Spinal cord (tissue), 10 donors: ENCODE data around the gene RELB. TPM values are rescaled to one million over a fixed set of nuclear protein-coding genes. Genes with fewer than 3 reads are reported as not detected.
"Not testable (repeated sequence)": the region's sequence is repeated elsewhere in the genome, so short reads cannot be mapped to it uniquely, and the experiment has no call there.

Experiments
- DNase-seq, 6 donors: peaks; one replicate each; pipeline versions ENCODE4 v3.0.0 to v3.0.0-alpha.2; 2013 to 2015; ENCODE audit warnings: low spot score in 6 of 6, low read depth in 4 of 6
- H3K27ac ChIP-seq: one replicate; pipeline ENCODE4 v1.5.1; 2013; ENCODE audit warnings: low read depth, low read length, control low read depth
- H3K27me3 ChIP-seq: one replicate; pipeline ENCODE4 v1.6.1; 2013; ENCODE audit warnings: low read length; ENCODE audit not compliant: control insufficient read depth, insufficient read depth
- H3K36me3 ChIP-seq: one replicate; pipeline ENCODE4 v1.6.1; 2013; ENCODE audit warnings: low read length; ENCODE audit not compliant: control insufficient read depth, insufficient read depth
- H3K4me1 ChIP-seq: one replicate; pipeline ENCODE4 v1.6.1; 2013; ENCODE audit warnings: low read length; ENCODE audit not compliant: control insufficient read depth, insufficient read depth
- H3K4me3 ChIP-seq: one replicate; pipeline ENCODE4 v1.5.1; 2013; ENCODE audit warnings: low read depth, low read length, control low read depth
- H3K9me3 ChIP-seq: one replicate; pipeline ENCODE4 v1.6.1; 2013; ENCODE audit warnings: low read length; ENCODE audit not compliant: control insufficient read depth, insufficient read depth
- WGBS: methylation state at CpG from one replicate; pipeline ENCODE4 v1.1.5; 2013; ENCODE audit warnings: missing lambda C conversion rate; ENCODE audit not compliant: insufficient coverage; 5-methylcytosine and 5-hydroxymethylcytosine counted together
- polyA plus RNA-seq, 2 donors: library from polyadenylated mRNA; unstranded; fragments of 120-200 nt; gene quantifications; one replicate each; pipeline ENCODE4 v1.2.1, GENCODE V29; 2013; ENCODE audit not compliant: insufficient read length in 2 of 2
- total RNA-seq, 2 donors: library from RNA; depleted of rRNA in 1 of 2; stranded (reverse); fragments of 120-200 nt in 1 of 2; fragments of >200 nt in 1 of 2; gene quantifications; one replicate each; pipeline versions ENCODE4 v1.2.3 to v1.2.4, GENCODE V29; 2013 to 2014
- donor health status: healthy.

Gene RELB
- total and polyA plus RNA-seq, 4 donors: 2.4 to 4.0 (median 3.4) TPM

DNA sequence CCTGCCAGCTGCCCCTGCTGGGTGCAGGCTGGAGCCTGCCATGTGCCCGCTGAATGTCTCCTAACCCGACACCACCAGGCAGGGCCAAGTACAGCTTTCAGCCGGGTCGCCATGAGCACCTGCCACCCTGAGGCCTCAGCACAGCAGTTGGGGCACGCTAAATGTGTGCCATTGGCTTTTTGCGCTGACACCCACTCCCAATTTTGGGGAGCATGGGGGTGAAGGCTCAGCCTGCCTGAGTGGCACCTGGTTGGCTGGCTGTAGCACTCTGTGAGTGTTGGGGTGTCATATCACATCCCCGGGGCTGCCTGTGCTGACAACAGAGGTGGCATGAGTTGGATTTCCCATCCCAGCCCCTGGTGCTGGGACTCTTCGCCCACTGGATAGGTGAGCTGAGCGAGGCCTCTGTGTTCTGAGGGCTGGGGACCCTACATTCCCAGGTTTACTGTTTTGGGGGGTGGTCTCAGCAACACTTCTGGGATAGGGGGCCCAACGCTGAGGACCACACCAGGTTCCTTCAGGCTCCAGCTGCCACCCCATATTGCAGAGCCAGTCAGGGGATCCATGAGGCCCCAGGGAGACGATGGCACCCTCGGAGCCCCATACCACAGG is 7.2 kb upstream of the RELB start:
- no peak overlapping the region for H3K4me3 ChIP-seq
- peaks cover 2% of the 10 kb centered on the region for H3K4me1 ChIP-seq
- H3K27me3 ChIP-seq: no peaks in the 10 kb centered on the region
- no peak overlapping the region for H3K27ac ChIP-seq
- H3K9me3 ChIP-seq: no peaks in the 10 kb centered on the region
- H3K36me3 ChIP-seq: peaks cover 61% of the 10 kb centered on the region
- 91% methylated on average over 11 of the region's 12 CpGs for WGBS
- no peak for DNase-seq

GRCh38 chr19:44998025-44998424 is 3.2 kb upstream of the RELB start:
- Histone ChIP-seq H3K36me3 (peaks cover 22% of the 10 kb centered on the region), H3K9me3 (no peaks in the 10 kb centered on the region), H3K4me3 (no peak overlapping the region), H3K27ac (no peak overlapping the region), H3K4me1 (peaks cover 18% of the 10 kb centered on the region), H3K27me3 (no peaks in the 10 kb centered on the region)
- no peak for DNase-seq
- 90% methylated on average over 4 of the region's 4 CpGs for WGBS

- 65% methylated on average over 6 of the region's 12 CpGs for WGBS
- not testable (repeated sequence) for H3K9me3 ChIP-seq, H3K36me3 ChIP-seq, H3K27me3 ChIP-seq, DNase-seq, H3K27ac ChIP-seq, H3K4me3 ChIP-seq
- peaks cover 19% of the 10 kb centered on the region for H3K4me1 ChIP-seq
Measured at GRCh38 chr19:44999131-44999925, 1.9 kb upstream of the RELB start.

- not testable (repeated sequence) for DNase-seq, H3K4me3 ChIP-seq, H3K9me3 ChIP-seq, H3K27me3 ChIP-seq, H3K36me3 ChIP-seq
- peaks cover 19% of the 10 kb centered on the region for H3K4me1 ChIP-seq
- 80% methylated on average over 11 of the region's 19 CpGs for WGBS
- H3K27ac ChIP-seq: peak overlapping the region; percentile 57
Measured at GRCh38 chr19:45000665-45001064, 599 bp upstream of the RELB start.

DNA sequence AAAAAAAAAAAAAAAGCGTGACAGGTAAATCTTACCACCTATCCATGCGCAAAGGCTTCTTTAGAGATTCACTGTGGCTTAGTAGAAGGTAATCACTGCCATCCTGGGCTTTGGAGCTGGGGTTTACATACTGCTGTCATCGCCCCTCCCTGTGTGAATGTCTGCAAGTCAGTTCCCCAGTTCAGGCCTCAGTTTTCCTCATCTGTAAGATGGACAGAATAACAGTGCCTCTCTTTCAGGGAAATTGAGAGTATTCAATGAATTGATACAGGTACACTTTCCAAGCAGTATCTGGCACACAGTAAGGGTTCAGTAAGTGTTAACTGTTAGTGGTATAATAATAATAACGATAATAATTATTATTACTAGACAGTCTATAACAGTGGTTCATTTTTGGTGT is 2.2 kb downstream of the RELB start:
- Histone ChIP-seq H3K9me3 (no peaks in the 10 kb centered on the region), H3K27me3 (peaks cover 4% of the 10 kb centered on the region), H3K4me3 (no peak overlapping the region), H3K36me3 (peaks cover 2% of the 10 kb centered on the region), H3K4me1 (peaks cover 19% of the 10 kb centered on the region), H3K27ac (no peak overlapping the region)
- DNase-seq: no peak
- WGBS: 100% methylated on average over 1 of the region's 4 CpGs

DNA sequence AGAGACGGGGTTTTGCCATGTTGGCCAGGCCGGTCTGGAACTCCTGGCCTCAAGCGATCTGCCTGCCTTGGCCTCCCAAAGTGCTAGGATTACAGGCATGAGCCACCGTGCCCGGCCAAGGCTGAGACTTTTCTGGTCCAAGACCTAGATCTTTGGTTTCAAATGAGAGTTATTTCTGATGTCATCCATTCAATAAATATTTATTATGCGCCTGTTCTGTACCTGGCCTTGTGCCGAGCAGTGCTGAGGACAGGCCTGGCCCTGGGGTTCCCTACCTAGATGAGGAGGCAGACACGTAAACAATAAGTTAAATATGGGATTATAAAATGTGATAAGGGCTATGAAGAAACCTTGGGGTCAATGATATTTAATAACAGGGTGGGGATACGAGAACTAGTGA is 4.5 kb downstream of the RELB start:
- DNase-seq: no peak
- peaks cover 4% of the 10 kb centered on the region for H3K27me3 ChIP-seq
- no peaks in the 10 kb centered on the region for H3K9me3 ChIP-seq
- WGBS: 91% methylated on average over 6 of the region's 9 CpGs
- no peak overlapping the region for H3K27ac ChIP-seq
- peaks cover 3% of the 10 kb centered on the region for H3K36me3 ChIP-seq
- H3K4me1 ChIP-seq: peaks cover 18% of the 10 kb centered on the region
- no peak overlapping the region for H3K4me3 ChIP-seq

- Histone ChIP-seq H3K9me3 (no peaks in the 10 kb centered on the region), H3K4me1 (no peaks in the 10 kb centered on the region), H3K4me3 (no peak overlapping the region), H3K27me3 (peaks cover 4% of the 10 kb centered on the region), H3K36me3 (peaks cover 3% of the 10 kb centered on the region), H3K27ac (no peak overlapping the region)
- no peak for DNase-seq
- WGBS: 54% methylated on average over 7 of the region's 10 CpGs
Measured at GRCh38 chr19:45008552-45008951, 7.3 kb downstream of the RELB start.

DNA sequence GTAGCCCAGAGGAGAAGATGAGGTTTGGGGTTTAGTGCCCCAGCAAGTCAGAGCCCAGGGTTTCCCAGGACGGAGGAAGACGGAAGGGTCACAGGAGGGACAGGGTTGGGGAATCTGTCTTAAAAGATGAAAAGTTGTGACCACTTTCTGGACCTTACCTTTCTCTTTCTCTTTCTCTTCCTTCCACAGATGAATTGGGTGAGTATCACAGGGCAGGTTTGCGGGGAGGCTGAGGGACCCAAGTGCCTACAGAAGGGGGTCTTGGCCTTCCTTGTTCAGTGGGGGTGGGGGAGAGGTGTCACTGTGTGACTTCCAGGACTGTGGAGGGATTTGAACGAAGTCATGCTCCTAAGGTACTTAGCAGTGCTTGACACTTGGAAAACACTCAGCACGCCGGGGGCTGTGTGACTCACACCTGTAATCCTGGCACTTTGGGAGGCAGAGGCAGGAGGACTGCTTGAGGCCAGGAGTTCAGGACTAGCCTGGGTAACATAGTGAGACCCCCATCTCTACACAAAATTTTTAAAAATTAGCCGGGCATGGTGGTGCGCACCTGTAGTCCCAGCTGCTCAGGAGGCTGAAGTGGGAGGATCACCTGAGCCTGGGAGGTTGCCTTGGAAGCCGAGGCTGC is 8.5 kb downstream of the RELB start:
- H3K4me3 ChIP-seq: no peak overlapping the region
- peaks cover 4% of the 10 kb centered on the region for H3K27me3 ChIP-seq
- H3K4me1 ChIP-seq: no peaks in the 10 kb centered on the region
- DNase-seq: no peak
- no peaks in the 10 kb centered on the region for H3K9me3 ChIP-seq
- peaks cover 3% of the 10 kb centered on the region for H3K36me3 ChIP-seq
- H3K27ac ChIP-seq: no peak overlapping the region
- 96% methylated on average over 3 of the region's 9 CpGs for WGBS

DNA sequence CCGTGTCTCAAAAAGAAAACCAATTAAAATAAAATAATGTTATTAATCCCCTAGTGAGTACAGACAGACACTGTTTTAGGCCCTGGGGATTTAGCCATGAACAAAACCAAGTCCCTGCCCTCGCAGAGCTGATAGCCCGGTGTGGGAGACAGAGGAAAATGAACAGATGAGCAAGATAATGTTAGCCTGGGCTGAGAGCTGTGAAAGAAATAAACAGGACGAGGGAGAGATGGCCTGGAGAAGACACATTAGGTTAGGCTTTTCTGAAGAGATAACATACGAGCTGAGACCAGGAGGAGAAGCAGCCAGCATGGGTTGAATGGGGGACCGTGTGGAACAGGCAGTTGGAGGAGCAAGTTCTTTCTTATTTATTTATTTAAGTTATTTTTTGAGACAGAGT is 9.0 kb downstream of the RELB start:
- H3K4me1 ChIP-seq: no peaks in the 10 kb centered on the region
- H3K27ac ChIP-seq: no peak overlapping the region
- no peak for DNase-seq
- peaks cover 4% of the 10 kb centered on the region for H3K27me3 ChIP-seq
- peaks cover 3% of the 10 kb centered on the region for H3K36me3 ChIP-seq
- no peaks in the 10 kb centered on the region for H3K9me3 ChIP-seq
- H3K4me3 ChIP-seq: no peak overlapping the region
- WGBS: 72% methylated on average over 3 of the region's 6 CpGs
